GM12892 (cell line): ENCODE data around the gene PYGB.

ENCODE experiments used
- POLR2A ChIP-seq: IDR thresholded peaks from 2 replicates; pipeline ENCODE4 v1.6.1; 2011; ENCODE audit warnings: low read depth, low read length, control low read depth
- POLR2AphosphoS5 ChIP-seq: IDR thresholded peaks from 2 replicates; pipeline ENCODE4 v1.6.1; 2011; ENCODE audit warnings: low read depth, low read length, control low read depth
- TAF1 ChIP-seq: IDR thresholded peaks from 2 replicates; pipeline ENCODE4 v1.6.1; 2011; ENCODE audit warnings: low read depth, mild to moderate bottlenecking, control low read depth, low read length, borderline replicate concordance

DNA sequence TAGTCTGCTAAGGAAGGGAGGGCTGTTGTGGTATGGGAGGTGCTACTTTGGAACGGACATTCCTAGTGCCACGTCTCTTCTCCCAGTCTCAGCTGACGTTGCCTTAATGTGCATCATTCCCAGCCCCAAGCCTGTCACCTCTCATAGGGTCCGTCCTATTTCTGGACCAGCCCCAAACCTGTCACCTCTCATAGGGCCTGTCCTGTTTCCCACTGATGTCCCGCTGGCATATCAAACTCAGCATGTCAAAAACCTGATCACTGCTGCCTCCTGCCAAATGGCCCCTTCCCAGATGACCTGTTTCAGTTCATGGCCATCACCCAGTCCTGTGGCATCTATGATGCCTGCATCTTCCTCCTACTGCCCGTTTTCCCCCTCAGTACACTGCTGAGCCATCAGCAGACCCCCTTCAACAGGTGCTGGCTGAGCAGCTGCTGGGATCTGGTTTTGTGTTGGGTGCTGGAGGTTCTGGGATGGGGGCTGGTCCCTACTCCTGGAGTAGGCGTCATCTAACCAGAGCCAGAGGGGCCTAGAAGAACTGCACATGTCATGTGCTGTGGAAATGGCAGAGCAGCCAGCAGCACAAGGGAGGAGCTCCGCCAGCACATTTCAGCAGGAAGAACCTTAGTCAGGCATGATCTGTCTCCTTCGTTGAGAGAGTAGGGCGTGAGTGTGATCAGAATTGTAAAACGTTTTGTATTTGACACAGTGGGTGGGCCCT, 49.1 kb upstream of the PYGB start:
- no peak for TF ChIP-seq POLR2A
- no peak for TF ChIP-seq TAF1
- no peak for TF ChIP-seq POLR2AphosphoS5
